ENCODE measurements around the gene SLC41A3.

Gene SLC41A3

DNA sequence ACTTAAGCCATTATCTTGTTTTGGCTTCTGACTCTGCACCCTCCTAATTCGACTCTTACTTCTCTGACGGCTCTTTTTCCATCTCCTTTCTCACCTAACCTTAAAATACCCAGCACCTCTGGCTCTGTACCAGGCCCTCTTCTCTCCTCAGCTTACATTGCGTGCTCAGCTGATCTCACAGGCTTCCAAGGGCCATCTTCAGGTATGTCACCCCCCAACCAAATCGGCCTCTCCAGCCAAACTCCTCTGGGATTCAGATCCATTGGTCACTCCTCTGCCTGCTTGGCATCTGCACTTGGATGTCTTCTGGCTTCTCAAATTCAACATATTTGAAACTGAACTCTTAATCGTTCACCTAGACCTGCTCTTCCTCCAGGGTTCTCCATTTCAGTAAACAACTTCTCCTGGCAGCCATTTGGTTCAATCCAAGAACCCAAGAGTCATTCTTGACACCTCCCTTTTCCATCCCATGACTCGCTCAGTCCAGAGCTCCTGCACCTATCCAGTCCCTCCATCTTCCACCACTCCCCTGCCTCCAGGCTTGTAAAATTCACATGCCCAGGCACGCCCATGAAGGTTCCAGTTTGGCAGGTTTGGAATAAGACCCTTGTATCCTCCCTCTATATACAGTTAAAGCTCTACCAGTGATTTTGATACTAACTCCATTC lies 35.2 kb upstream of the SLC41A3 start:
- DNase-seq, result no peak

DNA sequence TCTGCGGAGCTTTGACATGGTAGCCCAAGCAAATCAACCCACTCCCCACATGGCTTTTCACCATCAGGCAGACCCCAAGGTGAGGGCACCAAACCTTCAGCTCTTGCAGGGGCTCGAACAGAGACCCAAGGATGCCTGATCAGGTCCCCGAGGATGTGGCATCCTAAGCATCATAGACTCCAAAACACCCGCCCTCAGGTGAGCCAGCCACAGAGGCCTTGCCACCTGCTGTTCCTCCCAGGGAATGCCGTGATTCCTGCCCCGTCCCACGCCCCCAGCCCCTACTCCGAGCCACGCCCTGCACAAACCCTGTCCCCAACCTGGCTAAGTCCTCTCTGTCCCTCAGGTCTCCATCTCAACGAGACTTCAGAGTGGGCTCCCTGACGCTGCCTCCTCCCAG lies 34.7 kb upstream of the SLC41A3 start:
- DNase-seq, result no peak

DNA sequence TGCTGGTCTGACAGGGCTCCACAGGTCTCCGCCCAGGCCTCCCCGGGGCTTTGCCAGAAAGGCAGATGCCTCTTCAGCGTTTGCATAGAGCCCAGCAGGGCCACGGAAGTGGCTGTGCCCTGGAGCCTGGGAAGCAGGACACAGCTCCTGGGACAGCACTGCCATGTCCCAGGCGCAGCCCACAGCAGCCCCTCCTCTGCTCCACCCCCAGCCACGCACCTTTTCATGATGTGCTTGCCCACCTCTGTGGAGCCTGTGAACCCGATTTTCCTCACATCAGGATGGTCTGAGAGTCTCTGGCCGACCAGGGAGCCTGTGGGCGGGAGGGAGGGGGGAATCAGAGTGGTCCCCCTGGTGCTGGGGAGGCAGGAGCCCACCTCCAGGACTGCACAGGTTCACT lies 33.9 kb upstream of the SLC41A3 start:
- DNase-seq, result no peak

DNA sequence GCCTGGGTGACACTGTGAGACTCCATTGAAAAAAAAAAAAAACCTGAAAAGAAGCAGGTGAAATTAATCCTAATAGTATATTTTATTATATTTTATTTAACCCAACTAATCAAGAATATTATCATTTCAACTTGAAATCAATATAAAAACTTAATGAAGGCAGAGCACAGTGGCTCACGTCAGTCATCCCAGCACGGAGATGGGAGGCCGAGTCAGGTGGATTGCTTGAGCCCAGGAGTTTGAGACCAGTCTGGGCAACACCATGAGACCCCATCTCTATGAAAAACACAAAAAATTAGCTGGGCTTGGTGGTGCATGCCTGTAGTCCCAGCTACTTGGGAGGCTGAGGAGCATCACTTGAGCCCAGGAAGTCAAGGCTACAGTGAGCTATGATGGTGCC lies 33.3 kb upstream of the SLC41A3 start:
- DNase-seq, result no peak

DNA sequence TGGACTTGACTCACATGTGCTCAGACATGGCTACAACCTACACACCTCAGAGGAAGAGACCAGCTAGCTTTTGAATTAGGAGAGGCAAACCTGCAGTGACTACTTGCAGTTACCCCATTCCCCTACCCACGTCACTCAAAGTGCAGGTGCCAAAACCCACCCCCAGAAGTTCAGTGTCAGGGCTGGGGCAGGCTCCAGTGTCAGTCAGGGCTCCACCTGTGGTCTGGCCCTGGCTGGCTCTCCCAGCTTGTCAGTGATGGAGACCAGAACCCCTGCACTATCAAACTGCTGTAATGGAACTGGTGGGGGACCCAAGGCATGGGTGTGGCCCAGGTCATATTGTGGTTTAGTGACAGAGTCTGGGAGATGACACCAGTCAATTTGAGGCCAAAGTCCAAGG lies 32.6 kb upstream of the SLC41A3 start:
- no peak for DNase-seq

DNA sequence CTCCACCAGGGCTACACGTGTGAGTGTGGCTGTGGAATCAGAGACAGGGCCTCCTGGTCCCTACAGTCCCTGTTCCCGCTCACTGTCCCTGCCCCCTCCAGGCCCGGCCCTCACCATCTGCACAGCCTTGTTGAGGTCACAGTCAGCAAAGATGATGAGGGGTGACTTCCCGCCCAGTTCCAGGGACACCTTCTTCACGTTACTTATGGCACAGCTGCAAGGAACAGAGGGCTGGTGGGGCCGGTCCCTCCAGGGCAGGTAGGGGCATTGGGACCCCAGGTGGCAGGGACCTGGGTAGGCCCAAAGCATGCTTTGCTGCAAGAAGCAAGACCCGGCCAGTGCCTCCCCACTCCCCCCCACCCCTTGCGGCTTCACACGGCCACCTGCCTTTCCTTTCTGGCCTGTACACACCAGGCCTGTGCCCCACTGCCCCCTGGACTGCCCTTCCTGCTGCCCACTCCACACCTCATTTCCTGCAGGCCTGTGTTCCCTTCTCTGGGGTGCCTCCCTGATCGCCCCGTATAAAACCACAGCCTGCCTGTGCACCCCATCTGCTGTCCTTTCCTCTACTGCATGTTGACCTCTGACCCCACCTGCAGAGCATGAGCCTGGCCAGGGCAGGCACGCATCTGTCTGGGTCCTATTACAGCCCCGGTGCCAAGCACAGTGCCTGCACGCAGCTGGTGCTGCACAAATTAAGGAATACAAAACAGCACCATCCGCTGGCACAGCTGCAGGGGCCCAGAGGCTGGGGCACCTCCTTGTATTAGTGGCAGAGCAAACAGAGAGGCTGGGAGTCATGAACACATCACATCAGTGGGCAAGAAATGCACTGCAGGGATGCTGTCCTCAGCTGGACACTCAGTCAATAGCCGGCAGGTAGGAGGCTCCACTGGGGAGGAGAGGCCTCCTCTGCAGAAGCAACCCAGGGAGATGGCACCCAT lies 30.8 kb upstream of the SLC41A3 start:
- no peak for DNase-seq

DNA sequence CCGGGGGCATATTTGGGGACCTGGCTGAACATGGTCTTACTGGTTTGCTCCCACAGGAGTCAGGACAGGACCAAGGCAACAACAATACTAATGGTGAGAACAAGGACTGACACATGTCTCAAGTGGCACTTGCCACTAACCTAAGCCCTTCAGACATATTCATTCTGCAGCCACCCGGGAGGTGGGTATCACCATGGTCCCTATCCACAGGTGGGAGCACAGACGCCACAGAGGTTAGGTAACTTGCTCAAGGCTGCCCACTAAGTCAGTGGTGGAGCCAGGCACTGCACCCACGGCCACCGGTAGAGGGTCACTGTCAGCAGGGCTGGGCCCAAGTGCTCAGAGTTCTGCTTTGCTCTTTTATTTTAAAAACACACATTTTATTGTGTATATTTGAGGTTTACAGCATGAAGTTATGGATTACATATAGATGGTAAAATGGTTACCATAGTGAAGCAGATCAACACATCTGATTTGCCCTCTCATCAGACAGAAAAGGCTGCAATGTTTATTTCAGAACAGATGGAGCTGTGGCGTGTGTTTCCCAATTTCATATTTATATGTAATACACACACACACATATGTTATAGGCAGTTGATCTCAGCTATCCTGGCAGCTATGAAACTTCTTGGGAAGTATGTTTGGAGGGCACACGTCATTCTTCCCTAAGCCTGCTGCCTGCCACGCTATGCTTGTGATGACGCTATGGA lies 30.0 kb upstream of the SLC41A3 start:
- DNase-seq, result no peak

DNA sequence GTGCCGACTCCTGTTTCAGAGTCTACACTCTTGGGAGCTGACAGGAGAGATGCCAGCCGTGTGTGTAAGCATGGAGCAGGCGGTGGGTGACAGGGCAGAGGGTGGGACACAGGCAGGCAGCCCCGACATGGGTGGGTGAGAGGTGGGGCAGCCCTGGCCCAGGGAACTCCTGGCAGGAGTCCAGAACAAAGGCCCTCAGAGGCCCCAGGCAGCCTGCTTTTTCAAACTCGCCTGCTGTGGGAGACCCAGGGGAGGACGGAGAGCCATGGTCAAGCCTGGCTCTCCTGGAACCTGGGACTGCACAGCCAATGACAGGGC lies 29.3 kb upstream of the SLC41A3 start:
- no peak for DNase-seq

DNA sequence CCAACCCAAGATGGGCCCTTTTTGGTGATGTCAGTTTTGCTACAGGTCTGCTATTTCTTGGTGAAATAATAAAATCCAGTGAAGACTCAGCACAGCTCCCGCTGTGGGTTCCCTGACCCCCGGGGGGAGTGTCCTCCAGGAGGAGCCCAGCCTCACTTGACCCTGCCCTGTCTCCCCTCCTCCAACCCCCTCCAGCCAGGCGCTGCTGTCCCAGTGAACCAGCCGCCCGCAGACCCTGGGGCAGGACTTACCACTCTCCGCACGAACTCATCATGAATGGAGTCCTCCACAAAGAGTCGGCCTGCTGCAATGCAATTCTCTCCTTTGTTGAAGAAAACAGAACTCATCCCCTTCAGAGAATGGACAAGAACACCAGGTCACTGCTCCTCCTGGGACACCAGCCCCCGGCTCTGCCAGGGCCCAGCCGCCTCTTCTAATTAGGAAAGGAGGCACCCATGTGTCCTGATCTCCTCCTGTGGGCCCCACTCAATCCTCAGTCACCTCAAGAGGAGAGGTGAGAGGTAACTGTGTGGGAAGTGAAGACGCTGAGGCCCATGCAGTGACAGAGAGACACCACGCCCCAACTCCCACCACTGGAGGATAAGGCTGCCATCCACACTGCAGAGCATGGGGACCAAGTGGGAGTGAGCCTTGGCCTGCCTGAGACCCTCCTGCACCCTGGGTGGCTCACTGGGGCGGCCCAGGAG lies 28.8 kb upstream of the SLC41A3 start:
- DNase-seq, result no peak

DNA sequence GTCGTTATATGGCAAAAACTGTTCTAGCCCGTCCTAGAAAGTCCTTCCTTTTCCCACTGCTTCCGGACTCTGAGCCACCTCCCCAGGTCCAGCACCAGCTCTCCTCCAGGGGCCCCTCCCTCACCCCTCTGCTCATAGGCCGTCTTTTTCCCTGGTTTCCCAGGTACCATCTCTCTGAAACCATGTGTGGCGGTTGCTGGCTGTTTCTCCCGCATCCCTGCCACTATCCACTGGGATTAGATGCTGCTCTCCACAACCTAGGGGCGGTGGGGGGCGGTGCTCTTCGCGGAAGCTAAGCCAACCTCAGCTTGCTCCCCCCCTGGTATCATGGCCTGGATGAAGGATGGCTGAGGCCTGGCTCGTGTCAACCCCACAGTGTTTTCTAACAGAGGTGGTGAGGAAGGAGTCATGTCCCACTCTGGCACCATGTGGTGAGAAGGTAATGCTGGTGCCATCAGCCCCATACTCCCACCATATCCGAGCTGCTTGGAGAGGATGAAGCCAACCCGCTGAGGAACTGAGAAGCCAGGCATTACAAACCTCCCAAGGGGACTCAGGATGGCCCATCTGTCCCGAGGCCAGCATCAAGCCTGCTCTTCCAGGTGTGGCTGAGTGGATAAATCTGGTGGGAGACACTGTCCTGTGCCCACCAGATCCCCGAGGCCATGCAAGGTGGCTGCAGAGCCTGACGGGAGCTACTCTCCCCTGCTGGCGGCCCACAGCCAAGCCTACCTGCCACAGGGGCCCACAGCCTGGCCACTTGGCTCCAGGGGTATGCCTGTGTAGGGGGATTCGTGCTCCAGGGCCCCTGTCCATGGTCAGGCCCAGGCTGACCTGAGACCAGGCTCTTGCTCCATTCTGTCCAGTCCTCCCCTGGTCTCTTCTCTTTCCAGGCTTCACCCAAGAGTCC lies 27.9 kb upstream of the SLC41A3 start:
- DNase-seq, result no peak

DNA sequence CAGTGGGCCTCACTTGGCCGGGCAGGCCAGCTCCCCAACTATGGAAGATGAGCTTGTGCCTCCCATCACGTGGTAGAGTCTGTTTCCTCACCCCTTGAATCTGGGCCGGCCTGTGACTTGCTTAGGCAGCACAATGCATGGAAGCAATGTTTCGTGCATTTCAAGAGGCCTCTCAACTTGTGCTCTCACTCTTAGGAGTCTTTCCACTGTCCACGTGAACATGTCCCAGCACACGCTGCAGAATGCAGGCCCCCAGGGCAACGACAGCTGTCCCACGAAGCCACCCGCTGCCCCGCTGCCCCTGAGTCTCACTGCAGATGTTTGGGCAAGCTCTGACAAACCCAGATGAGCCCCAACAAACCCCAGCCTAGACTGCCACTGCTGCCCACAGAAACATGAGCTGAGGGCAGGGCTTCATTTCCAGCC lies 27.2 kb upstream of the SLC41A3 start:
- DNase-seq, result no peak

DNA sequence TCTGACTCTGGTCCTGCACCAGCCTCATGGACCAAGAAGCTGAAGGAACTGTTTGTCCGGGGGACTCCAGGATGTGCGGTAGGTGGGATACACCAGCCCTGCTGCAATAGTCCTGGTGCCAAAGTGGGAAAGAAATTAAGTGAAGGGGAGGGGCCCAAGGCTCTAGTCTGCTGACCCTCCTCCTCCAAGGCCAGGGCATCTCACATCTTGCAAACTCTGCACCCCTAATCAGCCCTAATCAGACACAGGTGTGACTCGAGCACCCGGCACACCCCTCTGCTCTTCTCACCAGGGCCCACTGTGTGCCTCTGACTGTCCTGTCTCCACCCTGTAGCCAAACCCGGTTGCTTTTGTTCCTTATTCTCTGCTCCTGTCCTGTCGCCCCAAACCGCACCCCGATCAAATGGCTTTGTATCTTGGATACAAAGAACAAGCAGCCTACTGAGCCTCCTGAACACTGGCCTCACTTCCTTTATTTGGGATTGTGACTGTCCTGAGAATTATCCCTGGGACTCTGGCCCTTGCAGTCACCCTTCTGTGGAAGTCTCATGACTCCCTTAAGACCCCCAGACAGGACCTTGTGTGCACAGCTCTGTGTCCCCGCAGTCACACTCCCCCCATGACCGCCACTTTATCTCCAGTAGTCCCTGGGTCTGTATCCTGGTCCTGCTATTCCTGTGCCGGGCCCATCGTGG lies 26.7 kb upstream of the SLC41A3 start:
- no peak for DNase-seq

DNA sequence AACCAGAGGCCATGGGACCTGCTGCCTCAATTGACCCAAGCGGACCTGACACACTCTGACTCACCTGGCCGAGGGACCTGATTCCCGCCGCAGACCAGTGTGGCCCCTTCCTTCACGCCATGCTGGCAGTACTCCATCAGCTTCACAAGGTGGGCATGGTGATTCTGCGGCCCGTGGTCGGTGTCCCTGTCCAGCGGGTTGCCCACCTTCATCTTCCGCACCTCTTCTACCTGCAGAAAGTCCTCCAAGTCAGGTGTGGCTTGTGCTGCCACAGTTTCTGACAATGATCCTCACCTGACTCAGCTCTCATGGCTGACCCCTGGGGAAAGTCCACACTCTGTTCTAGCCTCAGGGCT lies 25.9 kb upstream of the SLC41A3 start:
- DNase-seq, result no peak

DNA sequence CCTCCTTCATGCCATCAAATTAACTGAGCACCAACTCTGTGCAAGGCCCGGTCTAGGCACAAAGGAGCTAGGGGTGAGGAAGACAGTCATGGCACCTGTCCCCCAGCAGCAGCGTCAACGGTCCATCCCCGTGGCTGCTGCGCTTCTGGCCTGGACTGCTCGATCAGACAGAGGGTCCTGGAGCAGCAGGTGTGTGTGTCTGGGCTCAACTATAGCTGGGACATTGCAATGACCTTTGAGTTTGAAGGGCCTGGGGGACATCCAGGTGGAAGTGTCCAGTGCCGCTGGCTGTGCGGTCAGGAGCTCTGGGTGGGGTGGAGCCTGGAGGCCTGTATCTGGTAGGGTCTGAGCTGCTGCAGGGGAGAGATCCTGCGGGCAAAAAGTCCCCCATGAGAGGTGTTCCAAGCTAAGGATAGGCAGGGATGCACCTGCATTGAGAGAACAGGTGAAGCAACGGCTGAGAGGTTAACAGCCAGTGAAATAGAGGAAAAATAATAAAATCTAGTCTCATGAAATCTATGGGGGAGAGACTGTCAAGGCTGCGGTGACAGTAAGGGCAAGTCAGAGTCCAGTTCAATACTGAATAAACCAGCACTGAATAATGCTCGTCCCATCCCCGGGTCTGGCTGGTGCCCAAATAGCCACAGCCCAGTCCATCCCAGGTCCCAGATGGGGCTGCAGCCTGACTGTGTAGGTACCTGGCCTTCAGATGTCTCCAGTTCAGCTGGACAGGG lies 25.4 kb upstream of the SLC41A3 start:
- DNase-seq, result no peak

DNA sequence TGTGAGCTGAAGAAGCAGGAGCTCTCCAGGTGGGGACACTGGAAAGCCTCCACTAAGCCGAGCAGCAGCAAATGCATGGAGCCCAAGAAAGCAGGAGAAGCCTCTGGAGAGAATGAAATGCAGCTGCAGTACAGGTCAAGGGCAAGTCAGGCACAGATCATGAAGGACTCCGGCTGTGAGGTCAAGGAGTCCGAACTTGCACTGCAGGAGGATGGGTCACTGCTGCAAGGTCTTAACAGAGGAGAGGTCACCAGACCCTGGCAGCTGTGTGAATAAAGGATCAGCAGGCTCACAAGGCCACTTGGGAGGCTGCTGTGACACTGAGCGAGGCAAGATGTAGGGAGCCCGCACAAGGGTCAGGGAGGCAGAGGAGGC lies 24.7 kb upstream of the SLC41A3 start:
- DNase-seq, result no peak

DNA sequence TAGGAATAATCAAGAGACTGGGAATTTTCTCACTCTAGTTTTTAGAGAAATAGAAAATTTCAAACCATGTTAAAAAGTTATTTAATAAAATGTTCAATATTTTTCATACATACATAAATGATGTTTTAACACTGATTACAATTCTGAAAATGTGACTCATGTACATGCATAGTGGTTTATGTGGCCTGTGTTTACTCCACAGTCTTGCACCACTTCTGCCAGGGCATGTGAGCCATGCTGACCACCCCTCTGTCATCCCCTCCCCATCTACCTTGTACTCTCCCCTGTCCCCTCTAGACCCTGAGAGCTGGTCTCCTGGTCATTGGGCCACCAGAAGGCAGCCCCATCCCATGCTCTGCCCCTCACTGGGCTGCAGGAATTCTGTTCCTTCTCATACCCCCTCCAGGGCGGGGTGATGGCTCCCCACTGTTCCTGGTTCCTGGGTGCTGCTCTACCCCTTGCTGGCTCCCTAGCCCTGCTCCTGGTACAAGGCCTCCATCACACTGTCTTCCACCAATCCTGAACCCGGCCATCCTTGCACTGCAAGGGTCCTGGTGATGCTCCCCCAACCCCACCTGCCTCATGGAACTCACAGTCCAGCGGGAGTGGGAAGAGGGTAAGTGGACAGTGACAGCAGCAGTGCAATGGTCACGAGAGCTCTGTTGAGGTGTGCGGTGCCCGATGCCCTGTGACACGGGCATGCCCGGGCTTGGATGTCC lies 24.2 kb upstream of the SLC41A3 start:
- no peak for DNase-seq

DNA sequence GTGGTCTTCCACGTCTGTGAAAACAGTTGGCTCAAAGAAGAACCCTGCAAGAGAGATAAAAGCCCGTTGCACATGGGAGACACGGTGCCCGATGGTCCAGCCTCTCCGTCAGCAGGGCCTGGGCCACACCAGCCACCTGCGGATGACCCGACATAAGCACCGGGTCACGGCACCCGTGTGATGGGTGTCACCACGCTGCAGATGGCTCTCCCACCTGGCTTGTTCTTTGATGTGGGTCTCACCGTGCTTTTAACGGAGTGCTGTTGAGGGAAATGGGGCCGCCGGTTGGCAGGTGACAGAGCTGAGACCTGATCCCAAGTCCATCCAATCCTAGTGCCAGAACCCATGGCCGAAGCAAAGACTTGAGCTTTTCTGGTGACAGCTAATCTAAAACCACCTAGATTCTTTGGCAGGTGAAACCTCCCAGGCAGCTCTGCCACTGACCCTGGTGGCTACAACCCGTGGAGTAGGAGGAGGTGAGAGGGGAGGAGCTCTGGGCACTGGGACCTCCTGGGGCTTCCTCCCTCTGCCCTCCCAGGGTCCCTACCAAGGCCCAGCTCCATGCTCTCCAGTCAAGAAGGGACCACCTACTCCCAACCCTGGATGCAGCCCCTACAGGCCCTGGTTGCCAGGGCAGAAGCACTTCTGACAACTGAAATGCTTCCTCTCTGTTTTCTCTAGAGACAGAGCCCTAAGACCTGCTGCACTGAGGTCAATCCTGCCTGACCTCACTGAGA lies 23.4 kb upstream of the SLC41A3 start:
- no peak for DNase-seq

DNA sequence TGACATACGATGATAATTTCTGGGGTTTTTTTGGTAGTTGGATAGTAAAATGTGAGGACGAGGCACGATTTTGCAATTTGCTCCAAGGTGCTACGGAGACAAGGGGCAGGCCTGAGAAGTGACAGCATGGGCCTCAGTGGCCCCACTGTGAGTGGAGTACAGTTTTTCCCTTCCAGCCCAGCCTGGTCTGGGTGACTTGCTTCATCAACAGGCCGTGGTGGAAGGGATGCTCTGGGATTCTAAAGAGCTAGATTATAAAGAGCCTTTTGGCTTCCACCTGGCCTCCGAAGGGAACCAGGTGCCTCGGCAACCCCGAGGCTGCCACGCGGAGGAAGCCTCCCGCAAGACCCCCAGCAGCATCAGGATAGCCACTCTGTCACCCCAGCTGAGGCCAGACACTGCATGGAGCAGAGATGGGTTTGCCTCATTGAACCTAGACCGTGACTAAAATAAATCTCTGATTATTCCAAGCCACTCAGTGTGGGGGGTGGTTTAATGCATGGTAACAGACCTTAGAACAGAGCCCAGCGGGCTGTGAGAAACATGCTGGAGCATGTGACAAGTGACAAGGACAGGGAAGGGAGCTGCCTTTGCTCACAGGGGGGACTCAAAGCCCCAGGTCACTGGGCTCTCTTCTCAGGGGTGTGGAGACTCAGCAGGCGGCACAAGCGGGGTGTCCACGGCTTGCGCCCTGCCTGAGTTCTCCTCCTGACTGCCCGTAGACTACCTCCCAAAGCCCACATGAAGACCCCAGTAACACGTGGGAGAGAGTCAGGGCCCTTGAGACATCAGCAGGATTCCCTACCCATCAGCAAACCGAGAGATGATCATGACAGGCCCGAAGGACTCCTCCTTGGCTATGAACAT lies 22.6 kb upstream of the SLC41A3 start:
- no peak for DNase-seq

Data from T-helper 9 cell (primary cell).